A673 (cell line): ENCODE results near the gene CR1. TPM values are rescaled to one million over a fixed set of nuclear protein-coding genes. Genes with fewer than 3 reads are reported as not detected.

Source experiments
- Bru-seq: library from RNA; stranded (reverse); fragments of 400-500 nt; gene quantifications from one replicate; lab custom pipeline; 2021; lab: Mats Ljungman, UMichigan
- BruChase-seq, 2 experiments: library from RNA; stranded (reverse); fragments of 400-500 nt; gene quantifications; one replicate each; lab custom pipeline; 2021; lab: Mats Ljungman, UMichigan
- BruUV-seq: library from RNA; stranded (reverse); fragments of 400-500 nt; replicated peaks from 2 replicates; lab custom pipeline; 2021; lab: Mats Ljungman, UMichigan
- CTCF ChIA-PET: fragments of 300-600 bp; sonication (Branson Sonifier 250); formaldehyde crosslinking; loops from one replicate; lab custom pipeline; 2022; ENCODE audit warnings: antibody characterized with exemption; lab: Charles Lee
- POLR2A ChIA-PET: fragments of 300-600 bp; sonication (Branson Sonifier 250); formaldehyde crosslinking; loops from one replicate; lab custom pipeline; 2022; ENCODE audit warnings: antibody characterized with exemption; ENCODE audit not compliant: low non-redundant PET; lab: Charles Lee
- DNase-seq: peaks from one replicate; pipeline ENCODE4 v3.0.0-alpha.2; 2015; ENCODE audit warnings: low spot score
- H3K27ac ChIP-seq: fragments of 200-600 bp; sonication (generic); 2 replicates; pipeline ENCODE4 v1.5.1; 2016; ENCODE audit warnings: mixed run types, low read depth, mild to moderate bottlenecking, mixed read lengths, antibody characterized with exemption, low read length; ENCODE audit not compliant: poor library complexity, severe bottlenecking
- H3K27me3 ChIP-seq: fragments of 200-600 bp; sonication (generic); replicated peaks from 2 replicates; pipeline ENCODE4 v1.6.1; 2017; ENCODE audit warnings: mixed run types, low read depth, mild to moderate bottlenecking, mixed read lengths, antibody characterized with exemption, low read length; ENCODE audit not compliant: insufficient read depth, poor library complexity
- H3K36me3 ChIP-seq: fragments of 200-600 bp; sonication (generic); 2 replicates; pipeline ENCODE4 v1.6.1; 2016; ENCODE audit warnings: mixed run types, mild to moderate bottlenecking, mixed read lengths, antibody characterized with exemption, low read length; ENCODE audit not compliant: insufficient read depth, poor library complexity, severe bottlenecking
- H3K4me1 ChIP-seq: fragments of 200-600 bp; sonication (generic); 2 replicates; pipeline ENCODE4 v1.6.1; 2017; ENCODE audit warnings: mixed run types, mild to moderate bottlenecking, mixed read lengths, antibody characterized with exemption, low read length; ENCODE audit not compliant: insufficient read depth, poor library complexity, severe bottlenecking
- H3K4me3 ChIP-seq: fragments of 200-600 bp; sonication (generic); 2 replicates; pipeline ENCODE4 v1.5.1; 2016; ENCODE audit warnings: low read depth, mixed run types, mild to moderate bottlenecking, mixed read lengths, low read length; ENCODE audit not compliant: poor library complexity, severe bottlenecking
- H3K9me3 ChIP-seq: fragments of 200-600 bp; sonication (generic); 2 replicates; pipeline ENCODE4 v1.6.1; 2016; ENCODE audit warnings: mixed run types, low read depth, mild to moderate bottlenecking, mixed read lengths, antibody characterized with exemption, low read length; ENCODE audit not compliant: poor library complexity, severe bottlenecking
- EZH2 ChIP-seq: fragments of 200-600 bp; sonication (generic); IDR thresholded peaks from 2 replicates; pipeline ENCODE4 v1.6.1; 2017; ENCODE audit warnings: borderline replicate concordance, low read depth, mild to moderate bottlenecking, mixed read lengths, antibody characterized with exemption, low read length; ENCODE audit not compliant: poor library complexity, severe bottlenecking
- intact Hi-C: fragments of 100-400 bp; cut with micrococcal nuclease; formaldehyde crosslinking; loops from one replicate; pipeline ENCODE4 v1.10.0; 2022; ENCODE audit not compliant: unreplicated experiment
- long read RNA-seq: library from polyadenylated mRNA; stranded (forward); transcript quantifications from one replicate; pipeline ENCODE4 v2.0.0, GENCODE V29; 2022
- total RNA-seq: library from RNA; stranded (reverse); gene quantifications from 2 replicates; pipeline ENCODE4 v1.2.3, GENCODE V29; 2021
- TF ChIP-seq, protein P1 (sequence below): fragments of 300-800, 200-600 bp; sonication (generic); conservative IDR thresholded peaks from 2 replicates; pipeline ENCODE4 v1.5.1; 2017; ENCODE audit warnings: low read depth, mild to moderate bottlenecking, antibody characterized with exemption, low read length, moderate library complexity, mixed read lengths

The CR1 gene
- total RNA-seq (not detected in 2 replicates), Bru-seq, nascent RNA (not detected), BruChase-seq, experiment 1, labeled RNA remaining after a 2-hour chase (not detected), BruChase-seq, experiment 2, labeled RNA remaining after a 6-hour chase (percentile 1 among the genes with signal in this experiment)
- long read RNA-seq: 0 reads

GRCh38 chr1:207495801-207496792, at the start of gene CR1:
Gene CR1, plus strand, starts transcription at chr1:207496157. Its CDS starts 111 bp downstream, at chr1:207496268.
- H3K4me1 ChIP-seq: no peaks in the 10 kb centered on the region
- CTCF ChIA-PET: no interaction called here

GRCh38 chr1:207453710-207454045, 42.3 kb upstream of the CR1 start:
- DNase-seq: no peak
- Histone ChIP-seq H3K27me3 (peaks cover 94% of the 10 kb centered on the region), H3K27ac (no peak overlapping the region), H3K36me3 (no peaks in the 10 kb centered on the region), H3K4me3 (no peak overlapping the region), H3K4me1 (no peaks in the 10 kb centered on the region), H3K9me3 (no peaks in the 10 kb centered on the region)
- ChIA-PET POLR2A (no interaction called here), CTCF (no interaction called here)
- intact Hi-C loops: no loop called here
- no TSS peak for BruUV-seq
- TF ChIP-seq, protein P1, sequence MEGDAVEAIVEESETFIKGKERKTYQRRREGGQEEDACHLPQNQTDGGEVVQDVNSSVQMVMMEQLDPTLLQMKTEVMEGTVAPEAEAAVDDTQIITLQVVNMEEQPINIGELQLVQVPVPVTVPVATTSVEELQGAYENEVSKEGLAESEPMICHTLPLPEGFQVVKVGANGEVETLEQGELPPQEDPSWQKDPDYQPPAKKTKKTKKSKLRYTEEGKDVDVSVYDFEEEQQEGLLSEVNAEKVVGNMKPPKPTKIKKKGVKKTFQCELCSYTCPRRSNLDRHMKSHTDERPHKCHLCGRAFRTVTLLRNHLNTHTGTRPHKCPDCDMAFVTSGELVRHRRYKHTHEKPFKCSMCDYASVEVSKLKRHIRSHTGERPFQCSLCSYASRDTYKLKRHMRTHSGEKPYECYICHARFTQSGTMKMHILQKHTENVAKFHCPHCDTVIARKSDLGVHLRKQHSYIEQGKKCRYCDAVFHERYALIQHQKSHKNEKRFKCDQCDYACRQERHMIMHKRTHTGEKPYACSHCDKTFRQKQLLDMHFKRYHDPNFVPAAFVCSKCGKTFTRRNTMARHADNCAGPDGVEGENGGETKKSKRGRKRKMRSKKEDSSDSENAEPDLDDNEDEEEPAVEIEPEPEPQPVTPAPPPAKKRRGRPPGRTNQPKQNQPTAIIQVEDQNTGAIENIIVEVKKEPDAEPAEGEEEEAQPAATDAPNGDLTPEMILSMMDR: no peak
- no peak for TF ChIP-seq EZH2

More at GRCh38 chr1:207495801-207496792, at the start of gene CR1:
- TF ChIP-seq EZH2: peak; percentile 61
- TF ChIP-seq, protein P1: no peak
- no peak for DNase-seq
- H3K4me3 ChIP-seq: no peak within 1 kb of the TSS
- peaks cover 85% of the 10 kb centered on the region for H3K27me3 ChIP-seq
- BruUV-seq: no TSS peak
- H3K9me3 ChIP-seq: no peaks in the 10 kb centered on the region
- no peak within 1 kb of the TSS for H3K27ac ChIP-seq
- H3K36me3 ChIP-seq: no peaks in the 10 kb centered on the region
- POLR2A ChIA-PET: no interaction called here
- intact Hi-C loops: loop anchor here (5.0 kb wide), 1 partner anchor 89 kb away; no protein-coding TSS in a partner anchor

GRCh38 chr1:207454046-207454964, 41.7 kb upstream of the CR1 start, which contains the start of gene CR2:
Gene CR2, plus strand, starts transcription at chr1:207454328. Its CDS starts 91 bp downstream, at chr1:207454419.
- no peaks in the 10 kb centered on the region for H3K9me3 ChIP-seq
- H3K36me3 ChIP-seq: no peaks in the 10 kb centered on the region
- TF ChIP-seq EZH2: peak; percentile 92
- TF ChIP-seq, protein P1: 0 out of 2 replicates have a peak, but pooled peaks have one; percentile 21
- no peaks in the 10 kb centered on the region for H3K4me1 ChIP-seq
- H3K4me3 ChIP-seq: no peak within 1 kb of the TSS
- CTCF ChIA-PET: no interaction called here
- intact Hi-C loops: no loop called here
- peaks cover 96% of the 10 kb centered on the region for H3K27me3 ChIP-seq
- no peak for DNase-seq
- no peak within 1 kb of the TSS for H3K27ac ChIP-seq
- no TSS peak for BruUV-seq
- POLR2A ChIA-PET: no interaction called here
